Neural progenitor cell (in vitro differentiated cells): ENCODE data around the gene MED1.

Experiments used
- CTCF ChIP-seq: fragments of 200-600 bp; sonication (generic); IDR thresholded peaks from 2 replicates; pipeline ENCODE4 v1.5.1; 2017; ENCODE audit warnings: antibody characterized with exemption, mild to moderate bottlenecking
- EZH2 ChIP-seq: fragments of 200-600 bp; sonication (generic); IDR thresholded peaks from 2 replicates; pipeline ENCODE4 v1.6.1; 2017; ENCODE audit warnings: antibody characterized with exemption, mild to moderate bottlenecking, moderate library complexity
- EZH2phosphoT487 ChIP-seq: fragments of 200-600 bp; sonication (generic); IDR thresholded peaks from 2 replicates; pipeline ENCODE4 v1.6.1; 2017; ENCODE audit warnings: antibody characterized with exemption

- TF ChIP-seq CTCF (no peak), EZH2 (no peak), EZH2phosphoT487 (no peak)
These were observed 93.6 kb downstream of the MED1 start for GRCh38 chr17:39357488-39357887.
